ENCODE results near the gene DPY19L2. TPM values are rescaled to one million over a fixed set of nuclear protein-coding genes. Genes with fewer than 3 reads are reported as not detected.

Gene DPY19L2
- total RNA-seq, 1 donor from 2014 or later = 24.9 TPM

DNA sequence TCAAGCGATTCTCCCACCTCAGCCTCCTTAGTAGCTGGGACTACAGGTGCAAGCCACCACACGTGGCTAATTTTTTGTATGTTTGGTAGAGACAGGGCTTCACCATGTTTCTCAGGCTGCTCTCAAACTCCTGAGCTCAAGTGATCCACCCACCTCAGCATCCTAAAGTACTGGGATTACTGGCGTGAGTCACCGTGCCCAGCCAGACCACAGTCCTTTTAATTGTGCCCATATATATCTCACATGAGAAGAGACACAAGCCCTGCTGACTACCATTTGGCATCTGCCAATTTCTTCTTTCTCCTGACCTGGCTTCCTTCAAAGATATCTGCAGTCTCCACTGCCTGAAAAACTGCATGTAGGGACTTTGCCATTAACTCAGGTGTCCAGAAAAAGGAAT lies 142.5 kb downstream of the DPY19L2 start:
- DNase-seq = no peak

DNA sequence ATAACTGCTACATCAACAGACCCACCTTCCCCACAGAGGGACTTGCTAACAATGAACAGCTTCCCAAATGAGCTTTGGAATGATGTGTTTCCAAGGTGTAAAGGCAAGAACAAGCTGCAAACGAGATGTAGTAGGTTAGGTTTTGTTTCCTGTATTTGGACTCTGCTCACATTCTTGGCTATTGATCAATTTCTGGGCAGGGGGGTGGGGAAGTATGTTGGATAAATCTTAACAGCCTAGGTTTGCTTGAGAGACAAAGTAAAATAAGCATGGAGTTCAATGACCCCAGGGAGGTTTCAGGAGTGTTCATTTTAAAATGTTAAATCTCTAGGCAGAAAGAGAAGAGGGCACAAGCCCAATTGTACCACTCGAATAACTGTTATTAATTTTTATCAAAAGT lies 146.6 kb downstream of the DPY19L2 start:
- DNase-seq = no peak

Other genes with a start within 250 kb of the DPY19L2 start
- gene RXYLT1, start 111.4 kb upstream of the DPY19L2 start, total RNA-seq = 9.3 TPM
- 15.9 TPM for gene SRGAP1, start 176.2 kb upstream of the DPY19L2 start, total RNA-seq